ENCODE results near the gene EP400.
"Not testable (repeated sequence)": the region's sequence is repeated elsewhere in the genome, so short reads cannot be mapped to it uniquely, and the experiment has no call there.

EP400 gene

DNA sequence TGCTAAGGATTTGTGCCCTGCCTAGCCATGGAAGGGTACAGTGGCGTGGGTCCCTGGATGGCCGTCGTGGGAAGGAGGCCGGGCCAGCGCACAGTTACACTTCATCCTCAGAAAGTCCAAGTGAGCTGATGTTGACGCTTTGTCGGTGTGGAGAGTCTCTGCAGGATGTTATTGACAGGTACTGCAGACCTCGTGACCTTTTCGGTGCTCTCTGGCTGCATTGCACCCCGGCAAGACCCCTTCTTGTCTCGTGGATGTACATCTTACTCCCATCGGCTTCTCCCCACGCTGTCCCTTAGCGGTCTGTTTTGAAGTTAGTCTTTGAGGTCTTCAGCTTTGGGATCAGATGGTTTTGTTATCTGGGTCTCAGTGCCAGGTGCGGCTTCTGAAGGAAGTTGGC lies 78.4 kb downstream of the EP400 start:
- TF ChIP-seq ZNF274 (IDR thresholded peaks at IDR 0.05; ENCODE audit: low read depth, low read length) = no peak

DNA sequence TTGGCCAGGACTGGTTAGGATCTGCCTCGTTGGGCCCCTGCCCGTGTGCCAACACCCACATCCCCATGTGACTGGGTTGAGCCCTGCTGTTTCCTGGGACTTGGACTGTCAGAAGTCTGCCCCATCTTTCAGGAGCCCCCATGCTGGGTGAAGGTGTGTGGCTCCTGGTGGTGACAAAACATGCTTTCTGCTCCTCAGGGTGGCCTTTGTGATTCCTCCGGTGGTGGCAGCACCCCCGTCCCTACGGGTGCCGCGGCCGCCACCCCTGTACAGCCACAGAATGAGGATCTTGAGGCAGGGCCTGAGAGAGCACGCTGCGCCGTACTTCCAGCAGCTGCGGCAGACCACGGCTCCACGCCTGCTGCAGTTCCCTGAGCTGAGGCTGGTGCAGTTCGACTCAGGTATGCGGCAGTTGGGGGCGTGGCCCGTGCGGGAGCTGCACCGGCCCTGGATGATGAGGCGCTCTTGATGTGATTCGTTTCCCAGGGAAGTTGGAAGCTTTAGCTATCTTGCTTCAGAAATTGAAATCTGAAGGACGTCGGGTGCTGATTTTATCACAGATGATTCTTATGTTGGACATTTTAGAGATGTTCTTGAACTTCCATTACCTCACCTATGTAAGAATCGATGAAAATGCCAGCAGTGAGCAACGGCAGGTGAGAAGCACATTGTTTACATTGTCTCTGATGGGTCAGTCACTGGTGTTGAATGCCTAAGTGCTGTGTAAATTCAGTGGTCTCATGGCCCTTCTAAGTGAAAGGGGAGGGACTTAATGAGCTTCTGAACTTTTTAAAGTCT lies 80.0 kb downstream of the EP400 start:
- TF ChIP-seq ZNF274 (IDR thresholded peaks at IDR 0.05; ENCODE audit: low read depth, low read length) = no peak
- no peak overlapping the region for H3K4me3 ChIP-seq (ENCODE audit: low read length)

More for the DNA sequence above, 78.4 kb downstream of the EP400 start:
- no peak overlapping the region for H3K4me3 ChIP-seq (ENCODE audit: low read length)

- TF ChIP-seq ZNF274 (IDR thresholded peaks at IDR 0.05; ENCODE audit: low read depth, low read length) = no peak
- no peak overlapping the region for H3K4me3 ChIP-seq (ENCODE audit: low read length)
Measured at GRCh38 chr12:132030367-132031038, 80.8 kb downstream of the EP400 start.

DNA sequence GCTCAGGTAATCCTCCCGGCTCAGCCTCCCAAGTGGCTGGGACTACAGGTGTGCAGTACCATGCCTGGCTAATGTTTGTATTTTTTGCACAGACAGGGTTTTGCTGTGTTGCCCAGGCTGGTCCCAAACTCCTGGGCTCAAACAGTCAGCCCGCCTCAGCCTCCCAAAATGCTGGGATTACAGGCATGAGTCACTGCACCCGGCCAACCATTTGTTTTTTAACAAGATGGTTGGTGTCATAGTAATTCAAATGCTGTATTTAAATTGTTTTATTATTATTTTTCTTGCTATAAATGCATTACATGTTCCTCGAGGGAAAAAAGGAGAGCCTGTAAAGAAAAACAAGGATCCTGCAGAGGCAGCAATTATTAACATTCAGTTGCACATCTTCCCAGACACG lies 83.9 kb downstream of the EP400 start:
- H3K4me3 ChIP-seq (ENCODE audit: low read length) = no peak overlapping the region

GRCh38 chr12:132036063-132036683 lies 86.4 kb downstream of the EP400 start:
- no peak overlapping the region for H3K4me3 ChIP-seq (ENCODE audit: low read length)
- TF ChIP-seq ZNF274 (IDR thresholded peaks at IDR 0.05; ENCODE audit: low read depth, low read length) = no peak

More for the DNA sequence above, 83.9 kb downstream of the EP400 start:
- TF ChIP-seq ZNF274 (IDR thresholded peaks at IDR 0.05; ENCODE audit: low read depth, low read length) = no peak

- H3K4me3 ChIP-seq (ENCODE audit: low read length) = no peak overlapping the region
- TF ChIP-seq ZNF274 (IDR thresholded peaks at IDR 0.05; ENCODE audit: low read depth, low read length) = no peak
Measured at GRCh38 chr12:132040906-132041606, 91.3 kb downstream of the EP400 start.

DNA sequence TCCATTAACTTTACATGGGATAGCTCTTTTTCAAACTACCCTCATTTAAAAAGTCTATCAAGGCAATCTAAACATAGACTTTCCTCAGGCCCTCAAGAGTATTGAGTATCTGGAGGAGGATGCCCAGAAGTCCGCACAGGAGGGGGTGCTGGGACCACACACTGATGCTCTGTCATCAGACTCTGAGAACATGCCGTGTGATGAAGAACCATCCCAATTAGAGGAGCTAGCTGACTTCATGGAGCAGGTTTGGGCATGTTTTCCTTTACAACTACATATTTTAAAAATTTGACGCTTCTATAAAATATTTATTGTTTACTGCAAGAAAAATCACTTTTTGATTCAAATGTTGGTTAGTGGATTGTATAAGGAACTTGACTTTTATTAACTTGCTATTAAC lies 93.5 kb downstream of the EP400 start:
- no peak overlapping the region for H3K4me3 ChIP-seq (ENCODE audit: low read length)
- no peak for TF ChIP-seq ZNF274 (IDR thresholded peaks at IDR 0.05; ENCODE audit: low read depth, low read length)

DNA sequence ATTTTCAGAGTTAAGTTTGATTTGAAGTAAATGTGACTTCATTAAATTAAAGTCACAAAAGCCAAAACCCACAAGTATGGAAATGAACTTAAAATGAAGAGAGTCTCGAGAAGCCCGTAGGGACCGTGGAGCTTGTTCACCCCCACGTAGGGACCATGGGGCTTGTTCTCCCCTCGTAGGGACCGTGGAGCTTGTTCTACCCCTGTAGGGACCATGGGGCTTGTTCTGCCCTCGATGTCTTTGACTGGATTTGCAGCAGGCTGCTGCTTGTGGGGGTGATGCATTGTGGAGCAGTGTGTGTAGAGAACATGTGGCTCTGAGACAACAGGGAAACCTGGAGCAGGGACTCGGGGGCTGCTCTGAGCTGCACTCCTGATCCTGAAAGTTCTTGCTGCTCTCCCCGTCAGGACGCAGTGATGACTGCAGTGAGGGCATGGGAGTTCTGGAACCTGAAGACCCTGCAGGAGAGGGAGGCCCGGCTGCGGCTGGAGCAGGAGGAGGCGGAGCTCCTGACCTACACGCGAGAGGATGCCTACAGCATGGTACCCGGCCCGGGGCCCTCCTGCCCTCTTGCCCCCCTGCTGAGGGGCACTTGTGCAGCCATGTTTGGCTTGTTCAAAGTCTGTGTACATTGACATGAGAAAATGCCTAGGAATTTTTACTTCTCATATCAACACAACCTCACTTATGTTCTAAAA lies 94.2 kb downstream of the EP400 start:
- no peak for TF ChIP-seq ZNF274 (IDR thresholded peaks at IDR 0.05; ENCODE audit: low read depth, low read length)
- H3K4me3 ChIP-seq (ENCODE audit: low read length) = no peak overlapping the region

GRCh38 chr12:132044661-132045412 lies 95.1 kb downstream of the EP400 start:
- no peak for TF ChIP-seq ZNF274 (IDR thresholded peaks at IDR 0.05; ENCODE audit: low read depth, low read length)

DNA sequence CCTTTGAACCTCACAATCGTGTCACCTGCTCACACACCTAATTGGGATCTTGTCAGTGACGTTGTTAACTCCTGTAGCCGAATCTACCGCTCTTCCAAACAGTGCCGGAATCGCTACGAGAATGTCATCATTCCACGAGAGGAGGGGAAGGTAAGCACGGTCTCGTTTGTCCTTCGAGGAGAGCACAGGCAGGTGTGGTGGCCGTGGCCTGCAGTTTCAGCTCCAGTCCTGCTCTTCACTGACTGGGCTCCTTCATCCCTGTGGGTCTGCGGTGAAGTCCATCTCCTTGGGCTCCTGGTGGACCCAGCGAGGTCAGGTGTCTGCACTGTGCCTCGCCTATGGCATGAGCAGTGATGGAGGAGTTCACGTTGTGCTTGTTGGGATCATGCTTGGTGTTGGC lies 96.0 kb downstream of the EP400 start:
- no peak overlapping the region for H3K4me3 ChIP-seq (ENCODE audit: low read length)
- TF ChIP-seq ZNF274 (IDR thresholded peaks at IDR 0.05; ENCODE audit: low read depth, low read length) = no peak

More at GRCh38 chr12:132044661-132045412, 95.1 kb downstream of the EP400 start:
- no peak overlapping the region for H3K4me3 ChIP-seq (ENCODE audit: low read length)

- no peak for TF ChIP-seq ZNF274 (IDR thresholded peaks at IDR 0.05; ENCODE audit: low read depth, low read length)
- H3K4me3 ChIP-seq (ENCODE audit: low read length) = no peak overlapping the region
Measured at GRCh38 chr12:132046561-132046960, 96.8 kb downstream of the EP400 start.

DNA sequence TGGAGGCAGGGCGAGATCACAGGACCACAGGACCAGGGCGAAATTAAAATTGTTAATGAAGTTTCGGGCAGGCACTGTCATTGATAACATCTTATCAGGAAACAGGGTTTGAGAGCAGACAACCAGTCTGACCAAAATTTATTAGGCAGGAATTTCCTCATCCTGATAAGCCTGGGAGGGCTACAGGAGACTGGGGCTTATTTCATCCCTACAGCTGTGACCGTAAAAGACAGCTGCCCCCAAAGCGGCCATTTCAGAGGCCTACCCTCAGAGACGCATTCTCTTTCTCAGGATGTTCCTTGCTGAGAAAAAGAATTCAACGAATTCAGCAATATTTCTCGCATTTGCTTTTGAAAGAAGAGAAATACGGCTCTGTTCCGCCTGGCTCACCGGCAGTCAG lies 97.9 kb downstream of the EP400 start:
- not testable (repeated sequence) for H3K4me3 ChIP-seq (ENCODE audit: low read length)

- TF ChIP-seq ZNF274 (IDR thresholded peaks at IDR 0.05; ENCODE audit: low read depth, low read length) = no peak
- no peak overlapping the region for H3K4me3 ChIP-seq (ENCODE audit: low read length)
Measured at GRCh38 chr12:132049442-132049841, 99.7 kb downstream of the EP400 start.

Data from GM08714 (cell line).